Tibial nerve (tissue), 4 donors: ENCODE data around the gene ANXA2R. TPM values are rescaled to one million over a fixed set of nuclear protein-coding genes. Genes with fewer than 3 reads are reported as not detected.

ENCODE experiments used
- DNase-seq, 2 donors: peaks; one replicate each; pipeline ENCODE4 v3.0.0-alpha.2; 2019; ENCODE audit warnings: low spot score in 2 of 2
- H3K27ac ChIP-seq, 4 donors: fragments of 200-600 bp; sonication (generic) in 3 of 4; one replicate each; pipeline ENCODE4 v1.5.1; 2017 to 2019; ENCODE audit warnings: mild to moderate bottlenecking in 1 of 4
- H3K27me3 ChIP-seq, 2 donors: fragments of 200-600 bp; sonication (generic) in 1 of 2; one replicate each; pipeline versions ENCODE4 v1.5.1 to v1.6.0; 2017 to 2019
- H3K36me3 ChIP-seq, 3 donors: fragments of 200-600 bp; sonication (generic); one replicate each; pipeline ENCODE4 v1.5.1; 2018 to 2019
- H3K4me1 ChIP-seq, 4 donors: fragments of 200-600 bp; sonication (generic) in 3 of 4; one replicate each; pipeline ENCODE4 v1.5.1; 2017 to 2019
- H3K4me3 ChIP-seq, 4 donors: fragments of 200-600 bp; sonication (generic) in 3 of 4; one replicate each; pipeline ENCODE4 v1.5.1; 2017 to 2019; ENCODE audit warnings: mild to moderate bottlenecking in 1 of 4, moderate library complexity in 1 of 4
- H3K9me3 ChIP-seq, 4 donors: fragments of 200-600 bp; sonication (generic) in 3 of 4; one replicate each; pipeline ENCODE4 v1.5.1; 2017 to 2019
- CTCF ChIP-seq, 5 experiments: fragments of 200-600 bp in 3 of 5; fragments of 450-650 bp in 2 of 5; sonication (generic) in 3 of 5; IDR thresholded peaks; one replicate each; pipeline ENCODE4 v1.5.1; 2016 to 2019; ENCODE audit warnings: antibody characterized with exemption in 5 of 5, mild to moderate bottlenecking in 3 of 5, moderate library complexity in 2 of 5
- EP300 ChIP-seq, 2 donors: sonication (generic); formaldehyde crosslinking; IDR thresholded peaks; one replicate each; pipeline ENCODE4 v1.6.1; 2017; ENCODE audit warnings: antibody characterized with exemption in 2 of 2, mild to moderate bottlenecking in 1 of 2
- POLR2A ChIP-seq, 2 donors: fragments of 450-650 bp; IDR thresholded peaks; one replicate each; pipeline ENCODE4 v1.6.1; 2017; ENCODE audit warnings: antibody characterized with exemption in 2 of 2, mild to moderate bottlenecking in 2 of 2, moderate library complexity in 2 of 2
- WGBS, 2 donors: methylation state at CpG; one replicate each; pipeline ENCODE4 v1.1.5; 2018; 5-methylcytosine and 5-hydroxymethylcytosine counted together
- total RNA-seq, 4 donors: library from RNA; depleted of rRNA; stranded (reverse); fragments of >200 nt; gene quantifications; one replicate each; pipeline ENCODE4 v1.1.0, GENCODE V29; 2016

Gene ANXA2R
- total RNA-seq, 4 donors from 2014 or later = 5.4 to 9.0 (median 8.1) TPM

DNA sequence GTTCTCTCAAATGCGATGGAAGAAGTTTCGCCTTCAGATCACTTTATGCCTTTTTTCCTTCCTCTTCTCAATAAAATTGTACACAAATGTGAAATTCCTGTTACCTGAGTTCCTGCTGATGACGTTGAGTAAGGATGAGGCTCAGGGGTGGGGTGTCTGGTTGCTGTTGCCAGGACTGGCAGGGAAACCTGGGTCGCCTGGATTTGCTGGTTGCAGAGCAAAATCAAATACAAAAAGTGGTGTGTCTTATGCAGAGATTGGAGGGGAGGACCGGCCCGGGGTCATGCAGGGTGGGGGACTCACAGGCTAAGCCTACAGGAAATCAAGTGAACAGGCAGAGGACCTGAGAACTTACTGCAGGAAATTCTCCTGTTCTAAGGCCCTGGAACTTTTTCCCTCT, 39.2 kb downstream of the ANXA2R start:
- TF ChIP-seq CTCF (IDR thresholded peaks at IDR 0.05) (no peak), EP300 (IDR thresholded peaks at IDR 0.05) (no peak), POLR2A (IDR thresholded peaks at IDR 0.05) (no peak)
- Histone ChIP-seq H3K9me3 (no peaks in the 10 kb centered on the region), H3K36me3 (no peaks in the 10 kb centered on the region), H3K27ac (no peak overlapping the region), H3K4me1 (peaks cover 0 to 15% (median 0%) of the 10 kb centered on the region in 4 donors), H3K4me3 (peak overlapping the region in 1 of 4 donors; percentile 40), H3K27me3 (peaks cover 0 to 52% of the 10 kb centered on the region in 2 donors)
- 35 to 54% methylated on average over 6 of the region's 6 CpGs for WGBS, 2 donors
- no peak for DNase-seq

DNA sequence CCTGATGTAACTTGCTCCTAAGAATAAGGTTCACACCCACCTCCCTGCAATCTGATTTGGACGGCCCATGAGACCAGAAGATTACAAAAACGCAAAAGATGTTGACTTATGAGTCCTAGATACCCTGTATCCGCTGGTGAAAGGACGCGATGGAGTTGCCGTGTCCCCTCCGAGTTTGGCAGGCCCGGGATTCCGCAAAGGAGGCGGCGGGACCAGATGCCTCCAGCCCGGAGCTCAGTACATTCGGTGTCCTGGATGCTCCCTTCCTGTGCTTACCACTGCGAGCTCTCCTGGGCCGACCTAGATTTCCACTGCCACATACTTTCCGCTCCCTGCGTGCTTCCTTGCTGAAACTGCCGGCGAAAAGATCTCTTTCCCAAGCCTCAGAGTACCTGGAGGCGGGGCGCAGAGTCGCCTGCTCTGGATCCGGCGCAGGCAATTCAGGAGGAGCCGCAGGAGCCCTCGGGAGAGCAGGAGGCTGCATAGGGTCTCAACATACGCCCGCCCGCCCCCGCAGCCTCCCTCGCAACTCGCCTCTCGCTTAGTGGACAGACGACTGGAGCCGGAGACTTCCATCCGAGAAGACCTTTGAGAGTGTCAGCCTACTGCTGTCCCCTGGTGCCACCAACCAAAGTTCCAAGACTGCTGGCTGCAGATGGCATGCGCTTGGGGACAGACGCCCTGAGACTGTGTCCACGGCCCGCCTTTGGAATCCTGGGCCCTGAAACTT, 39.8 kb downstream of the ANXA2R start:
- WGBS, 2 donors = 10 to 15% methylated on average over 34 to 39 of the region's 40 CpGs
- Histone ChIP-seq H3K4me3 (peak overlapping the region in 3 of 4 donors; percentile 0 to 40 (median 14)), H3K27me3 (peaks cover 0 to 52% of the 10 kb centered on the region in 2 donors)

DNA sequence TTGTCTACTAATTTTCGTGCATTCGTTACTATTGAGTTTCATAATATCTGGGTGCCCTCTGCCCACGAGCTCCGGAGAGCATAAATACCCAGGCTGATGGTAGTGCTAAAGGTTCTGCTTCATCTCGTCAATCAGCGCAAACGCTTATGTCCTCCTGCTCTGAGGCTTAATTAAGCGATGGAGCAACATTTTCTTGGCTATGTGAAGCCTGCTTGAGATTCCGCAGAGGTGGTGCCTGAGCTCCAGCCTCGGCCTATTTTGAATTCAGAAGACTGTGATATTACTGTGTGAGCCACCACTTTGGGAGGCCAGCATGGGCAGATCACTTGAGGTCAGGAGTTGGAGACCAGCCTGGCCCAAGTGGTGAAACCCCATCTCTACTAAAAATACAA, 44.8 kb downstream of the ANXA2R start:
- Histone ChIP-seq H3K36me3 (no peaks in the 10 kb centered on the region), H3K4me1 (peaks cover 0 to 32% (median under 1%) of the 10 kb centered on the region in 4 donors), H3K9me3 (peaks cover 0 to 3% (median 0%) of the 10 kb centered on the region in 4 donors), H3K27ac (peak overlapping the region in 3 of 4 donors; percentile 89 to 98 (median 97)), H3K27me3 (peaks cover 0 to 43% of the 10 kb centered on the region in 2 donors), H3K4me3 (peak overlapping the region; percentile 45 to 78 (median 53))
- TF ChIP-seq EP300 (IDR thresholded peaks at IDR 0.05) = no peak
- no peak for TF ChIP-seq POLR2A (IDR thresholded peaks at IDR 0.05)
- TF ChIP-seq CTCF (IDR thresholded peaks at IDR 0.05) = no peak
- WGBS, 2 donors = 14 to 21% methylated on average over 10 of the region's 10 CpGs
- no peak for DNase-seq

More for the DNA sequence above, 39.8 kb downstream of the ANXA2R start:
- DNase-seq = no peak
- Histone ChIP-seq H3K9me3 (no peaks in the 10 kb centered on the region), H3K27ac (no peak overlapping the region), H3K4me1 (peaks cover 0 to 20% (median 0%) of the 10 kb centered on the region in 4 donors), H3K36me3 (no peaks in the 10 kb centered on the region)
- TF ChIP-seq EP300 (IDR thresholded peaks at IDR 0.05) (no peak), CTCF (IDR thresholded peaks at IDR 0.05) (no peak), POLR2A (IDR thresholded peaks at IDR 0.05) (no peak)

GRCh38 chr5:42994555-42995359, 45.4 kb downstream of the ANXA2R start:
- Histone ChIP-seq H3K36me3 (no peaks in the 10 kb centered on the region), H3K4me3 (peak overlapping the region; percentile 45 to 78 (median 53)), H3K4me1 (peaks cover 0 to 32% (median 3%) of the 10 kb centered on the region in 4 donors), H3K9me3 (peaks cover 0 to 3% (median 0%) of the 10 kb centered on the region in 4 donors), H3K27me3 (peaks cover 0 to 37% of the 10 kb centered on the region in 2 donors), H3K27ac (peak overlapping the region; percentile 79 to 98 (median 93))
- 3% methylated on average over 52 of the region's 52 CpGs for WGBS, 2 donors
- TF ChIP-seq CTCF (IDR thresholded peaks at IDR 0.05) (peak; percentile 79 to 92 (median 91)), POLR2A (IDR thresholded peaks at IDR 0.05) (peak in 1 of 2 donors; percentile 23), EP300 (IDR thresholded peaks at IDR 0.05) (peak in 1 of 2 donors; percentile 88)
- peak; percentile 81 to 89 for DNase-seq
